ENCODE results near the gene GPBAR1.
"Not testable (repeated sequence)": the region's sequence is repeated elsewhere in the genome, so short reads cannot be mapped to it uniquely, and the experiment has no call there.

DNA sequence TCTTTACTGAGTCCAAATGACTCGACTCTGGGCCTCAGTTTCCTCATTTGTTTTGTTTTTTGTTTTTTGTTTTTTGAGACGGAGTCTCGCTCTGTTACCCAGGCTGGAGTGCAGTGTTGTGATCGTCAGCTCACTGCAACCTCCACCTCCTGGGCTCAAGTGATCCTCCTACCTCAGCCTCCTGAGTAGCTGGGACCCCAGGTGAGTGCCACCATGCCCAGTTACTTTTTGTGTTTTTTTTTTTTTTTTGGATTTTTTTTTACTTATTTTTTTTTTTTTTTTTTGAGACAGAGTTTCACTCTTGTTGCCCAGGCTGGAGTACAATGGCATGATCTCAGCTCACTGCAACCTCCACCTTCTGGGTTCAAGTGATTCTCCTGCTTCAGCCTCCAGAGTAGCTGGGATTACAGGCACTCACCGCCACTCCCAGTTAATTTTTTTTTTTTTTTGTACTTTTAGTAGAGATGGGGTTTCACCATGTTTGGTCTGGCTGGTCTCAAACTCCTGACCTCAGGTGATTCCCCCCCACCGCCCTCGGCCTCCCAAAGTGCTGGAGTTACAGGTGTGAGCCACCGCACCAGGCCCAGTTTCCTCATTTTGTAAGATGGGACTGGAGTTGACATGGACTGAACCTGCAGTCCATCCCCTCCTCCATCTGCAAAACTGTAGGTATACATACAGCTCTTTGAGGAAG, 12.5 kb downstream of the GPBAR1 start:
- TF ChIP-seq CEBPB (tag; IDR thresholded peaks at IDR 0.05); POLR2AphosphoS5 (IDR thresholded peaks at IDR 0.05; ENCODE audit: control insufficient read depth, insufficient read depth, low read depth, low read length); HLTF (IDR thresholded peaks at IDR 0.05); CC2D1A (IDR thresholded peaks at IDR 0.05); GATAD2B (IDR thresholded peaks at IDR 0.05; ENCODE audit: borderline replicate concordance): not testable (repeated sequence)
- TF ChIP-seq, protein P1, sequence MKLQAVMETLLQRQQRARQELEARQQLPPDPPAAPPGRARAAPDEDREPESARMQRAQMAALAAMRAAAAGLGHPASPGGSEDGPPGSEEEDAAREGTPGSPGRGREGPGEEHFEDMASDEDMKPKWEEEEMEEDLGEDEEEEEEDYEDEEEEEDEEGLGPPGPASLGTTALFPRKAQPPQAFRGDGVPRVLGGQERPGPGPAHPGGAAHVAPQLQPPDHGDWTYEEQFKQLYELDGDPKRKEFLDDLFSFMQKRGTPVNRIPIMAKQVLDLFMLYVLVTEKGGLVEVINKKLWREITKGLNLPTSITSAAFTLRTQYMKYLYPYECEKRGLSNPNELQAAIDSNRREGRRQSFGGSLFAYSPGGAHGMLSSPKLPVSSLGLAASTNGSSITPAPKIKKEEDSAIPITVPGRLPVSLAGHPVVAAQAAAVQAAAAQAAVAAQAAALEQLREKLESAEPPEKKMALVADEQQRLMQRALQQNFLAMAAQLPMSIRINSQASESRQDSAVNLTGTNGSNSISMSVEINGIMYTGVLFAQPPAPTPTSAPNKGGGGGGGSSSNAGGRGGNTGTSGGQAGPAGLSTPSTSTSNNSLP (IDR thresholded peaks at IDR 0.05; ENCODE audit: borderline replicate concordance, low read depth, low read length), result not testable (repeated sequence)
- TF ChIP-seq, protein P2, sequence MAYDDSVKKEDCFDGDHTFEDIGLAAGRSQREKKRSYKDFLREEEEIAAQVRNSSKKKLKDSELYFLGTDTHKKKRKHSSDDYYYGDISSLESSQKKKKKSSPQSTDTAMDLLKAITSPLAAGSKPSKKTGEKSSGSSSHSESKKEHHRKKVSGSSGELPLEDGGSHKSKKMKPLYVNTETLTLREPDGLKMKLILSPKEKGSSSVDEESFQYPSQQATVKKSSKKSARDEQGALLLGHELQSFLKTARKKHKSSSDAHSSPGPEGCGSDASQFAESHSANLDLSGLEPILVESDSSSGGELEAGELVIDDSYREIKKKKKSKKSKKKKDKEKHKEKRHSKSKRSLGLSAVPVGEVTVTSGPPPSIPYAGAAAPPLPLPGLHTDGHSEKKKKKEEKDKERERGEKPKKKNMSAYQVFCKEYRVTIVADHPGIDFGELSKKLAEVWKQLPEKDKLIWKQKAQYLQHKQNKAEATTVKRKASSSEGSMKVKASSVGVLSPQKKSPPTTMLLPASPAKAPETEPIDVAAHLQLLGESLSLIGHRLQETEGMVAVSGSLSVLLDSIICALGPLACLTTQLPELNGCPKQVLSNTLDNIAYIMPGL (CRISPR knock-in tag; IDR thresholded peaks at IDR 0.05), result not testable (repeated sequence)
- TF ChIP-seq, protein P3, sequence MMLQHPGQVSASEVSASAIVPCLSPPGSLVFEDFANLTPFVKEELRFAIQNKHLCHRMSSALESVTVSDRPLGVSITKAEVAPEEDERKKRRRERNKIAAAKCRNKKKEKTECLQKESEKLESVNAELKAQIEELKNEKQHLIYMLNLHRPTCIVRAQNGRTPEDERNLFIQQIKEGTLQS (IDR thresholded peaks at IDR 0.05), result not testable (repeated sequence)
- TF ChIP-seq, protein P3 (CRISPR knock-in tag; conservative IDR thresholded peaks at IDR 0.05), result not testable (repeated sequence)

All from K562 (cell line).